Endothelial cell (in vitro differentiated cells): Measurements from ENCODE around the gene SCN2B. TPM values are rescaled to one million over a fixed set of nuclear protein-coding genes. Genes with fewer than 3 reads are reported as not detected.
A peak's percentile ranks its signal among the peaks of the same experiment; 100 is the strongest.

Source experiments
- DNase-seq: peaks from one replicate; pipeline ENCODE4 v3.0.0; 2021; ENCODE audit warnings: low spot score
- H3K27ac Mint-ChIP-seq: one replicate; pipeline ENCODE4 v1.8.0; 2021; ENCODE audit warnings: mixed read lengths, inconsistent platforms; ENCODE audit not compliant: unreplicated experiment
- H3K27me3 Mint-ChIP-seq: one replicate; pipeline ENCODE4 v1.8.0; 2021; ENCODE audit warnings: mild to moderate bottlenecking, moderate library complexity, mixed read lengths, inconsistent platforms; ENCODE audit not compliant: unreplicated experiment
- H3K36me3 Mint-ChIP-seq: one replicate; pipeline ENCODE4 v1.8.0; 2021; ENCODE audit warnings: mild to moderate bottlenecking, low read depth, mixed read lengths, inconsistent platforms; ENCODE audit not compliant: unreplicated experiment
- H3K4me1 Mint-ChIP-seq: one replicate; pipeline ENCODE4 v1.8.0; 2021; ENCODE audit warnings: mild to moderate bottlenecking, mixed read lengths, inconsistent platforms; ENCODE audit not compliant: unreplicated experiment
- H3K4me3 Mint-ChIP-seq: one replicate; pipeline ENCODE4 v1.8.0; 2021; ENCODE audit warnings: mild to moderate bottlenecking, mixed read lengths, inconsistent platforms; ENCODE audit not compliant: unreplicated experiment
- H3K9me3 Mint-ChIP-seq: one replicate; pipeline ENCODE4 v1.8.0; 2021; ENCODE audit warnings: mixed read lengths, inconsistent platforms; ENCODE audit not compliant: unreplicated experiment
- total RNA-seq: library from RNA; stranded (reverse); fragmentation: NEBNext Ultra II Directional; extraction: Animal tissue kit (Norgen Biotek cat#: 25700); gene quantifications from one replicate; pipeline ENCODE4 v1.2.1, GENCODE V29; 2021; ENCODE audit not compliant: unreplicated experiment
- TF ChIP-seq, protein P1 (sequence below): fragments of 200-600 bp; sonication (generic); IDR thresholded peaks from one replicate; pipeline ENCODE4 v1.5.0; 2021; ENCODE audit warnings: antibody characterized with exemption; ENCODE audit not compliant: unreplicated experiment

SCN2B gene
- total RNA-seq, 1 donor from 2014 or later, result not detected

DNA sequence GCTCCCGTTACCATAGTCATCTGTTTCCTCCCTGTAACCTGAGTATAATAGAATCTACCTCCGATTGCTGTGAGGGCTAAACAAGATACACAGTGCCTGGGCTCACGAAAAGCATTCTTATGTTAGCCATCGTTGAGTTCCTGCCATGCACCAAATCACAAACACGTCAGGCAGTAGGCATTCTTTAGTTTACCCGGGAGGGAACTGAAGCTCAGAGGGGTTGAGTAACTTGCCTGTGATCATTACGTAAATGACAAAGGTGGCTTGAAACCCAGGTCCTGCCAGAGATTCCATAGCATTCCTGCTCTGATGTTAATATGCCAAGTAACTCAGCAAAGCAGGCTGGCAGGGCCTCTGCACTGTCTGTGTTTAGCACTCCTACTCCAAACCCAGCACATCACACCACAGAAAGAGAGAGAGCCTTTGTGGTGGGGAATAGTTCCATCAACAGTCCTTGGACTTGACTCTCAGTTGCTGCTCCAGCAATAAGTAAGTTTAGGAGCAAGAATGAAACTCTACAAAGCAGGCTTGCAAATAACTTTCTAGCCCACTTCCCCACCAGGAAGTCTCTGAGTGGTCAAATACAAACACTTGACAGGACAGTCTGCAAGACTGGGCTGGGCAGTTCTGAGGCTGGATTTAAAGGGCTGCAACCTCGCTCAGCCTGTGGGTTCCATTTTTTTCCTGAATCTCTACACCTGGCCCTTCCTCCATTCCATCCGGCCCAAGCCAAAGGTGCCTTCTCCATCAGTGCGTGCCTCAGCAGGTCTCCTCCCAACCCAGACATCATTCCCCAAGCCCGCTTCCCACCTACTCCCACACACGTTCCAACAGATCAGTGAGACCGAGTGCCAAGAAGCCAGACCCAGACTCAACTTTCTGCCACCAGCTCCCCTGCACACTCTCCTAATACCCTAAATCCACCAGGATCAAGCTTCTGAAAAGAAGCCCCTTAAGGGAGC, 1.1 kb downstream of the SCN2B start:
- TF ChIP-seq, protein P1, sequence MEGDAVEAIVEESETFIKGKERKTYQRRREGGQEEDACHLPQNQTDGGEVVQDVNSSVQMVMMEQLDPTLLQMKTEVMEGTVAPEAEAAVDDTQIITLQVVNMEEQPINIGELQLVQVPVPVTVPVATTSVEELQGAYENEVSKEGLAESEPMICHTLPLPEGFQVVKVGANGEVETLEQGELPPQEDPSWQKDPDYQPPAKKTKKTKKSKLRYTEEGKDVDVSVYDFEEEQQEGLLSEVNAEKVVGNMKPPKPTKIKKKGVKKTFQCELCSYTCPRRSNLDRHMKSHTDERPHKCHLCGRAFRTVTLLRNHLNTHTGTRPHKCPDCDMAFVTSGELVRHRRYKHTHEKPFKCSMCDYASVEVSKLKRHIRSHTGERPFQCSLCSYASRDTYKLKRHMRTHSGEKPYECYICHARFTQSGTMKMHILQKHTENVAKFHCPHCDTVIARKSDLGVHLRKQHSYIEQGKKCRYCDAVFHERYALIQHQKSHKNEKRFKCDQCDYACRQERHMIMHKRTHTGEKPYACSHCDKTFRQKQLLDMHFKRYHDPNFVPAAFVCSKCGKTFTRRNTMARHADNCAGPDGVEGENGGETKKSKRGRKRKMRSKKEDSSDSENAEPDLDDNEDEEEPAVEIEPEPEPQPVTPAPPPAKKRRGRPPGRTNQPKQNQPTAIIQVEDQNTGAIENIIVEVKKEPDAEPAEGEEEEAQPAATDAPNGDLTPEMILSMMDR, result no peak
- H3K27ac Mint-ChIP-seq, result no peak overlapping the region
- H3K36me3 Mint-ChIP-seq, result no peaks in the 10 kb centered on the region
- peaks cover 21% of the 10 kb centered on the region for H3K4me1 Mint-ChIP-seq
- DNase-seq, result no peak
- H3K4me3 Mint-ChIP-seq, result no peak overlapping the region
- H3K27me3 Mint-ChIP-seq, result peaks cover 22% of the 10 kb centered on the region
- H3K9me3 Mint-ChIP-seq, result no peaks in the 10 kb centered on the region

DNA sequence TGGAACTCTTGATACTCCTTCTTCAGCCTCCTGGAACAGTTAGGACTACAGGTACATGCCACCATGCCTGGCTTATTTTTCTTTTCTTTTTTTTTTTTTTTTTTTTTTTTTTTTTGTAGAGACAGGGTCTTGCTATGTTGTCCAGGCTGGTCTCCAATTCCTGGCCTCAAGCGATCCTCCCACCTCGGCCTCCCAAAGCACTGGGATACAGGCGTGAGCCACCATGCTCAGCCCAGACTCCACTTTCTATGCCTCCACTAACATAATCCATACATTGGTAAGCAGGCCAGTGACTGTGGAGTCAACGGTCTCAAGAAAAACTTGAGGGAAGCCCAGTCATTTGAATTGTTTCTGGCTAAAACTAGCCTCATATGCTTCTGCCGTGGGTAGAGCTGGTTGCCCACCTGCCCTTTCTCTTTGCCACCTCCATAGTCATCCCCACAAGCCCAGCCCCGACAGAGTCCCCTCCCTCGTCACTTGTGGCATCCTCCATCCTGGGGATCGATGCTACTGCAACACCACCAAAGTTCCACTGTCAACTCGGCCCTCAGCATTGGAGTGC, 2.4 kb downstream of the SCN2B start:
- Mint-ChIP-seq H3K36me3 (no peaks in the 10 kb centered on the region), H3K27ac (no peak overlapping the region), H3K27me3 (peaks cover 25% of the 10 kb centered on the region), H3K4me1 (peaks cover 17% of the 10 kb centered on the region), H3K9me3 (no peaks in the 10 kb centered on the region), H3K4me3 (no peak overlapping the region)
- DNase-seq, result no peak
- TF ChIP-seq, protein P1, result no peak

DNA sequence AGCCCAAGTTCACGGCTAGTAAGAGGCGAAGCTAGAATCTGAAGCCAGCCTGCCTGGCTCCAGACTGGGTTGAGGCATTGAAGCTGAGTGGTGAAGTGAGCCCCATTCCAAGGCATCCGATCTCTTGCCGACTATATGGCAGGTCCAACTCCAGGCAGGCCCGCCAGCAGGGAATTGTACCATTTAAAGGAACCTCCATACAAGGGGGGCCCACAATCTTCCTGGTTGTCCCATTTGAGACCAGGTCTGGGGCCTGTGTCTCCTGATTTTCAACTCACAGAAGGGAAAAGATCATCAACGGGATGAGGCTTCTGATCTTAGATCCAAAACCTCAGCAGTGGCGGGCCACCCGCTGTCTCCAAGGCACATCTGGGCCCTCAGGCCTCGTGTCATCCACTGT, 4.1 kb downstream of the SCN2B start:
- Mint-ChIP-seq H3K9me3 (no peaks in the 10 kb centered on the region), H3K4me1 (peaks cover 17% of the 10 kb centered on the region), H3K4me3 (no peak overlapping the region), H3K36me3 (no peaks in the 10 kb centered on the region), H3K27ac (no peak overlapping the region), H3K27me3 (peaks cover 30% of the 10 kb centered on the region)
- TF ChIP-seq, protein P1, result no peak
- no peak for DNase-seq

DNA sequence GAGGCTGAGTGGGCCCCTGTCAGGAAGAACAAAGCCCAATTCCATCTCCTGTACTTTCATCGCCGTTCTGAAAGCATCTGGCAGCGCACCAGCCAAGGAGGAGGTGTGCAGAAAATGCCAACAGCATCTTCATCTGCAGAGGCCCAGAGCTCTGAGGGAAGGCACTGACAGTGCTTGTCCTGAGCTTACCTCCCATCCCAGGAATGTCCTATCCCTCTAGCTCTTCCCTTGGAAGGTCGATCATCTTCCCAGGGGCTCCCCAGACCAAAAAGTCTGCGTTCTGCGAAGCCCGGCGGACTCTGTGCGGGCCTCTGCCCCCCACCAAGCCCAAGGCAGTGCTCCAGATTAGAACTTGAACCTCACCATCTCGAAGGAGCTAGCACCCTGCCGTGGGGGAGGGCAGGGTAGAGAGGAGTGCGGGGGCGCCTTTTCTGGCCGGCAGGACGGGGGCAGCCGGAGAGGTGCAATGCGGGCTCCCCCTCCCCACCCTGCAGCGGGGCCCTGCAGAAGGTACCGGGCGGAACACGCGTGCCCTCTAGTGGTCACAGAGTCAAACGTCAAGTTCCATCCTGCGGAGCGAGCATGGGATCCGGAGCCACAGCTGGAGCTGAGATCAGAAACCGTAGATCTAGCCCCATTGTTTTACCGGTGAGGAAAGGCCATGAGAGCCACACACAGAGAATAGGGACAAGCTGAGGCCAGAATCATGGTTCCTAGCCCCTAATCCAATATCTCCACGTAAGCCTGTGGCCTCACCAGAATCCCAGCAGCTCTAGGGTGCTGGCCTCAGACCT, 5.0 kb downstream of the SCN2B start:
- DNase-seq, result peak; percentile 82
- H3K36me3 Mint-ChIP-seq, result no peaks in the 10 kb centered on the region
- H3K4me1 Mint-ChIP-seq, result peaks cover 16% of the 10 kb centered on the region
- TF ChIP-seq, protein P1, result peak; percentile 90
- no peak overlapping the region for H3K4me3 Mint-ChIP-seq
- H3K9me3 Mint-ChIP-seq, result no peaks in the 10 kb centered on the region
- H3K27ac Mint-ChIP-seq, result no peak overlapping the region
- peaks cover 30% of the 10 kb centered on the region for H3K27me3 Mint-ChIP-seq
